ENCODE data around the gene IWS1.
"Not testable (repeated sequence)": the region's sequence is repeated elsewhere in the genome, so short reads cannot be mapped to it uniquely, and the experiment has no call there.

IWS1 gene

GRCh38 chr2:127561371-127561770 is 35.1 kb upstream of the IWS1 start:
- no peak for DNase-seq (ENCODE audit: low read depth in 1 of 2, low spot score in 1 of 2)

DNA sequence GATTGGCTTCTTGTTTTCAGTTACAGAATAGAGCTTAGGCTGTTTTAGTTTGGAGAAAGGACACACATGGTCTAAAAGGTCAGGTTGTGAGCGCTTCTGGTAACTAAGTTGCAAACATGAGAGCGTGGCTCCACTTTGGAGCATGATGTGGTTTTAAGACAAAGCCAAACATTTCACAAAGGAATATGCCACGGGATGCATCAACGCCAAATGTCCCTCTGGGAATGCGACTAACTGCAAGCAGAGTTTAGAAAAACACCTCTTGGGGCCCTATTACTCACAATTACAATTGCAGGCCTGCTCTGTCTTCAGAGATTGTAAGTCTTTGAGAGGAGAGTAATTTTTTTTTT is 34.6 kb upstream of the IWS1 start:
- DNase-seq (ENCODE audit: low read depth in 1 of 2, low spot score in 1 of 2): no peak

GRCh38 chr2:127560201-127560930 is 34.1 kb upstream of the IWS1 start:
- no peak for DNase-seq (ENCODE audit: low read depth in 1 of 2, low spot score in 1 of 2)

- no peak for DNase-seq (ENCODE audit: low read depth in 1 of 2, low spot score in 1 of 2)
Observed at GRCh38 chr2:127559454-127559853, 33.2 kb upstream of the IWS1 start.

GRCh38 chr2:127558911-127559310 is 32.6 kb upstream of the IWS1 start:
- DNase-seq (ENCODE audit: low read depth in 1 of 2, low spot score in 1 of 2): no peak

DNA sequence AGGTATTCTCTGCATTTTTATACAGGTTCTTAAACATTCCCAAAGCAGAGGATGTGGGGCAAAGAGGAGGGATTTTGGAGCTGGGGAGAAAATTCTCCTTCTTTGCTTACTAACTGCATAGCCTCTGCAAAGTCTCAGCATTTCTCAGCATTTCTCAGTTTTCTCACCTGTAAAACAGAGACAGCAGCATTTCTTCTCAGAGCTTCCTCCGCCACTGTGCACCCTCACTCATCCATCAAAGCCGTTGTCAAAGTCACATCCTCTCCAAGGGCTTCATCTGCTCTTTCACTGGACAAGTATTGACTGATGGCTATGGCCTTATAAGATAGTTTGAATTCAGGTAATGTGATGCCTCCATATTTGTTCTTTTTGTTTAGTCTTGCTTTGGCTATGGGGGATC is 26.6 kb upstream of the IWS1 start:
- no peak for DNase-seq (ENCODE audit: low read depth in 1 of 2, low spot score in 1 of 2)

DNA sequence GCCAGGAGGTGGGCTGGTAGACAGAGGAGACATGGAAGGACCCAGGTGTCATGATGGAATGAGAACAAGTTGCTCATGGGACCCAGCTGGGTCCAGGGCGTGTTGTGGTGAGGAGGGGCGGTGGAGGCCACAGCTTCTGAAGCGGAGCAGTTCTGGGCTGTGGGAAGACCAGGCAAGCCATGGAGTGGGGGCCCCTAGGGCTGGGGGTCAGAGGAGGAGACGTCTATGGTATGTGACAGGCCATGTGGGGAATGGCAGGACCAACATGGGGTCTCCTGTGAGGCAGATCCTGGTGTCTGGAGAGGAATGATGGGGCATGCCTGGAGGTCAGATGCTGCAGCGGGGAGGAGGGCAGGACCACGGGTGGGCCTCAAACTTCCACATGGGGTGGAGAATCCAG is 26.0 kb upstream of the IWS1 start:
- DNase-seq (ENCODE audit: low read depth in 1 of 2, low spot score in 1 of 2): no peak

DNA sequence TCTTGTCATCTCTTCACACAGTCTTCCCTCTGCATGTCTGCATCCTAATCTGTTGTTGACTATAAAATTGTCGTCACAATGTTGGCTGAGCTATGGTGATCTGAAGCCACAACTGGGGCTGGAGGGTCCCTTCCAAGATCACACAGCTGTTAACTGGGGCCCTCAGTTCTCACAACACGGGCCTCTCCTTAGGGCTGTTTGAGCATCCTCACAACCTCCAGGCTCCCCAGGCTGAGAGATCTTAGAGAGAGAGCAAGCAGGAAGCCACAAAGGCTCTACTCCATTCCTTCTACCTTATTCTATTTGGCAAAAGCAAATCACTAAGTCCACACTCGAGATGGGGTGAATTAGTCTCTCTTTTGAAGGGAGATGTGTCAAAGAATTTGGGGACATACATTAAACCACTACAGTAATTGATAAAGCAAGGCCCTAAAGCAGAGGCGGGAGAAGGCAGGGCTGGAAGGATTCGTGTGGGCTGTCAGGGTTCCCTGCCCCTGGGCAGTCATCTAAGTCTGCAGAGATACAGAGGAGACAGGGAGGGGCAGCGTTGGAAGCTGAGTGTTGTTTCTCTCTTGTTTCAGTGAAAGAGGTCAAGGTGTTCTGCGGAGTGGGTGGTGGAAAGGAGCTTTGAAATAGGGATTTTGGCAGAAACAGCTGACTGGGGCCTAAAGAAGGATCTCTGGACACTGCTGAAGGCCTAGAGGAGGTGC is 25.1 kb upstream of the IWS1 start:
- DNase-seq (ENCODE audit: low read depth in 1 of 2, low spot score in 1 of 2): no peak

GRCh38 chr2:127546797-127547196 is 20.5 kb upstream of the IWS1 start:
- no peak for DNase-seq (ENCODE audit: low read depth in 1 of 2, low spot score in 1 of 2)

DNA sequence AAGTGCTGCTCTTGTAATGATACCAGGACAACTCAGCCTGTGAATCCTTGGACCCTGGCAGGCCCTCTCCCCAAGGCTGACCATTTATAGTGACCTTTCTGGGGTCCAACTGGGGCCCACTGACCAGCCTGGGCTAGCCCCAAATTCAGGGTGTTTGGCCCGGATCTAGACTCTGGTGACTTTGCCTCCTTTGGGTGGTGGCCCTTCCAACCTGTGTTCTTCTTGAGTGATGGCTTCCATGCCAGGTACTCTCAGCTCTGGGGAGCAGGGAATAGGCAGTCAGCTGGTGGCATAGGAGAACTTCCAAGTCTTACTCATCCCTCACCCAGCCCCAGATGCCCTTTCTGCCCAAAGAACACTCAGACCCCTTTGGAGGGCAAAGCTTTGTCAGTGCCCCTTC is 19.5 kb upstream of the IWS1 start:
- DNase-seq (ENCODE audit: low read depth in 1 of 2, low spot score in 1 of 2): no peak

DNA sequence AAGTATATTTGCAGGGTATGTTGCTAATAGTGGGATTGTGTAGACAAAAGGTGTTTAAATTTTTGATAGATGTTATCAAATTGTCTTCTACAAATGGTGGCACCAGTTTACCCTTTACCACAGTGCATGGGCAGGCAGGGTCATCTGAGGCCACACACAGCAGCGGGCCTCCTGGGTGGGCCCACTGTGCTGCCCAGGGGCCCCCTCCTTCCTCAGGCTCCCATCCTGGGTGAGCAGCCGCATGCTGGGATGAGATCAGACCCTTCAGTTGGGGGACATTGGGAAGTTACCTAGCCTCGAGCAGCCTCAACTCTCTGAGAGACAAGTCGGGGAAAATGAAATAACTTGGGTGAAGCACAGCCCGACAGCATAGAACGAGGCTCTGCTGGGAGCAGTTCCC is 18.9 kb upstream of the IWS1 start:
- DNase-seq (ENCODE audit: low read depth in 1 of 2, low spot score in 1 of 2): no peak

DNA sequence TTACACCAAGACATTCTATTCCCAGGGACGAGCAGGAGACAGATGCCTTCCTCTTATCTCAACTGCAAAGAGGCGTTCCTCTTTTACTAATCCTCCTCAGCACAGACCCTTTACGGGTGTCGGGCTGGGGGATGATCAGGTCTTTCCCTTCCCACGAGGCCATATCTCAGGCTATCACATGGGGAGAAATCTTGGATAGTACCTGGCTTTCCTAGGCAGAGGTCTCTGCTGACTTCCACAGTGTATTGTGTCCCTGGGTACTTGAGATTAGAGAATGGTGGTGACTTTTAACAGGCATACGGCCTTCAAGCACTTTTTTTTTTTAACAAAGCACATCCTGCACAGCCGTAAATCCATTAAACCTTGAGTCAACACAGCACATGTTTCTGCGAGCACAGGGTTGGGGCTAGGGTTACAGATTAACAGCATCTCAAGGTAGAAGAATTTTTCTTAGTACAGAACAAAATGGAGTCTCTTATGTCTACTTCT is 16.8 kb upstream of the IWS1 start:
- not testable (repeated sequence) for DNase-seq (ENCODE audit: low read depth in 1 of 2, low spot score in 1 of 2)

DNA sequence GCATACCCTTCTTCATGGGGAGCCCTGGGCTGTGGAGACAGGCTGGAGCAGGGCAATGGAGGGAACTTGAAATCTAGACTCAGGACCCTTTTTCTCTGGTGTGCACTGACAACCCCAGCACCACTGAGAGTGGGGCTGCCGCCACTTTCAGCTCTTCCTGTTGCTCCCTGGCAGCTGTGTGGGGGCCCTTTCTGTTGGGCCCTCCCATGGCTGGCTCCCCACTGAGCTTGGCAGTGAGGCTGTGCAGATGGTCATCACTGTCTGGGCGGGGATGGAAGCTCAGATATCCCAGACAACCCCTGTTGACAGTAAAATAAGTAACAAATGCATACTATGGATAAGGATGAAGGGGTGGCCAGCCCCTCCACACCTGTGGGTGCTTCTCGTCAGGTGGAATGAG is 15.9 kb upstream of the IWS1 start:
- DNase-seq (ENCODE audit: low read depth in 1 of 2, low spot score in 1 of 2): no peak

GRCh38 chr2:127541809-127542208 is 15.5 kb upstream of the IWS1 start:
- no peak for DNase-seq (ENCODE audit: low read depth in 1 of 2, low spot score in 1 of 2)

DNA sequence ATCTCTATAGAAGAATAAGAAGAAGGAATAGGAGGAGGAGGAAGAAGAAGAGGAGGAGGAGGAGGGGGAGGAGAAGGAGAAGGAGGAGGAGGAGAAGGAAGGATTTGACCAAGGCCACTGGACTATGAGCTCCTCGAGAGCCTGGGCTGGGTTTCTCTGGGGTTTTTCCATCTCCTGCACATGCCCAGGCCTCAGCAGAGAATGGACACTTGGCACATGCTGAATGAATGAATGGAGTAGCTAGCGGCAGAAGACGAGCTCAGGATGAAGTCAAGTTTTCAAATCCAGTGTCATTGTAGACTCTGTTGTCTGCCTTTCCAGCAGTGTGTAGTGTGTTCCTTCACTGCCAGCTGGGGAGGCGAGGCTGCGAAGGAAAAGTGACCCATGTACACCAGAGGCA is 11.4 kb upstream of the IWS1 start:
- DNase-seq (ENCODE audit: low read depth in 1 of 2, low spot score in 1 of 2): no peak

DNA sequence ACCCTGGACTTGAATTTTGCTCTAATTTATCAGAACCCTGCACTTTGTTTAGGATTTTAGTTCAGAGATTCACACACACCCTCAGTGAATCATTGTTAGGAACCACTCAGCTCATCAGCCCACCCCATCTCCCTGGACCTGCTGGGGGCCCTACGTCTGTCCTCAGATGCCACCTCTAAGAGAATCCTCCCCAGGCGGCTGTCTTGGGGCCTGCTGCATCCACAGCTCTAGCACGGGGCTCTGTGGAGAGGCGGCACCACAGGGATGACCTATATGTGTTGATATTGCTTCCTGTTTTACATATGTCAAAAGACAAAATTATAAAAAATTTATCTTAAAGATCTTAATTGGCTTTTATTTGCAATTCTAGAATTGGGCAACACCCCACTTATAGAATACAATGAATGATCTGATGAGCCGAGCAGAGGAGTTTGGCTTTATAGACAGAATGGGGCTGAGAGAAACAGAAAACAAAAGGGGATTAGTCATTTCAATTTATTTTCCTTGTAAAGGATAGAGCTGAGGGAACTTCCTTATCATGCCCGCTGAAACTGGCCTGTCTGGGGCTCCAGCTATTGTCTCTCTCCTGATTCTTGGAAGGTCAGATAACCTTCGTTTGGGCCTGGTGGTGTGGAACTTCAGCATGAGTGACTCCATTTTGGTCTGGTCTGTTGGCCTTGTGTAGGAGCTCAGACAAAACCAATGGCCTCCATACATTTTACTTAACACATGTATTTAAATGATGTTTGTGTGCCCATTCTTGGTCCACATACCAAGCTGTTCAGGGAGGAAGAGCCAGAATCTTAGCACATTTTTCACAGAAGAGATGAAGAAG is 10.6 kb upstream of the IWS1 start:
- DNase-seq (ENCODE audit: low read depth in 1 of 2, low spot score in 1 of 2): no peak

DNA sequence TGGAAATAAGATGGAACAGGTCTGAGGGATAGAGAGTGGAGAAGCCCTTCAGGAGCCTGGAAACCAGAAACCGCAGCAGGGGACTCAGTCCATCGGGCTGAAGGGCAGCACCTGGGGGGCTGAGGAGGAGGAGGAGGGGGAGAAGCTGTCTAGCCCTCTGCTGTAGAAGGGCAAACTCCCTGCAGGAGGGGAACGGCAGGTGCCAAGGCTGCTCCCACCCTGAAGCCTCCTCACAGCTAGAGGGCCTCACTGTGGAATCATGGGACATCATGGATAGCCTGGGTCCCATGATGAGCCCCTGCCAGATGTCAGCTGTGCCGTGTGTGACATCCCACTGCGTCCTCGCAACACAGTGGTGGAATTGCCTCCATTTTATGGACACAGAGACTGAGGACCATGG is 9.6 kb upstream of the IWS1 start:
- DNase-seq (ENCODE audit: low read depth in 1 of 2, low spot score in 1 of 2): no peak

DNA sequence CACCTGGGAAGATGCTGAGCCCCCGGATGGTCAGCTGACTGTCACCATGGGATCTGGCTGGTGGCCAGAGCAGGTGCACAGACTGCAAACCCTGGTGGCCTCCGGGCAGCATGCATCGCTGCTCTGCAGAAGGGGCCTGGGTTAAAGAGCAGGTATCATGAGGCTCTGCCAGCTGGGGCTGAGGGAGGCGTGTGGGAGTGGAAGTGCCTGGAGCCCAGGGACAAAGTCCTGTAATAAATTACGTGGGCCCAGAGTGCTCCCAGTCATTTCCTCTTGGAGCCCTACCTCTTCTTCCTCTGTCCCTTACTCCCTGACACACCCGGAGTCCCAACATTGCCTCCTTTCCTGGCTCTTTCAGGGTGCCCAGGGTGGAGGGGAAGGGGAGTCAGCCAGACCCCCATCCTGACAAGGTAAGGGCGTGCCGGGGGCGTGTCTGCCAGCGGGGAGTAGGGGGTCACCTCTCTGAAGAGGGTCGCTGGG is 9.2 kb upstream of the IWS1 start, which contains the start of gene MYO7B:
MYO7B (plus strand) TSS at position 262 of the 480 bp plus-strand sequence. CDS start 24,040 bp downstream, outside the sequence.
- DNase-seq (ENCODE audit: low read depth in 1 of 2, low spot score in 1 of 2): no peak

DNA sequence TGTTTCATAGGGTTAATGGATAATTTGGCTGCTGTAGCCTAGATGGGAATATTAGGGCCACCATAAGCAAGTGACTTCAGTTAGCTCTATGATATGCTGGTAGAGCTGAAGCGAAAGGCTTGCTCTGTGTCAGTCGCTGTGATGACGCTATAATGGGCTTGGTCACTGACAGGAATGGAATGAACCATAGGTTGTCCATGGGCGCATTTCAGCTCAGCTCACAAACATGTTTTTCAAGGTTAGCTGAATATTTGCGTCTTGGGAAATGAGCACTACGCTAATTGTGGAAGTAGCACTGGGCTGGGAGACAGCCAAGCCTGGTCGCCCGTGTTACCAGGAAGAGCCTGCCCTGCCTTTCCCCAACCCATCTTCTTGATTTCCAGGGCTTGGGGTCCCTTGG is 6.0 kb upstream of the IWS1 start:
- DNase-seq (ENCODE audit: low read depth in 1 of 2, low spot score in 1 of 2): no peak

DNA sequence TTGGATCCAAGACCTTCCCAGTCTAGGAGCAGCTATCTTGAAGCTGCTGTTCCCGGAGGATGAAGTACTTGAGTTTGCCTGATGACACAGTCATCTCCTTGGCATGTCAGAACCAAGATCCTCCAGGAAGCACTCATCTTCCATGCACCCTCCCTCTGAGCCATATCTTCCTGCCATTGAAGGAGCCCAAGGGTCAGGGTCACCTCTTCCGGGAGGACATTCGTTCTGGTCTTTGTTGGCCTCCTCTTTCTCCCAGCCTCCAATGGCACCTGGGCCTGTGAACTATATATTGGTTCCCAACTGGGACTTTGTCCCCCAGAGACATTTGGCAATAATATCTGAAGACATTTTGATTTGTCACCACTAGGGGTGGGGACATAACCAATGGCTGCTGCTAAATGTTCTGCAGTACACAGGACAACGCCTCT is 4.9 kb upstream of the IWS1 start:
- no peak for DNase-seq (ENCODE audit: low read depth in 1 of 2, low spot score in 1 of 2)

DNA sequence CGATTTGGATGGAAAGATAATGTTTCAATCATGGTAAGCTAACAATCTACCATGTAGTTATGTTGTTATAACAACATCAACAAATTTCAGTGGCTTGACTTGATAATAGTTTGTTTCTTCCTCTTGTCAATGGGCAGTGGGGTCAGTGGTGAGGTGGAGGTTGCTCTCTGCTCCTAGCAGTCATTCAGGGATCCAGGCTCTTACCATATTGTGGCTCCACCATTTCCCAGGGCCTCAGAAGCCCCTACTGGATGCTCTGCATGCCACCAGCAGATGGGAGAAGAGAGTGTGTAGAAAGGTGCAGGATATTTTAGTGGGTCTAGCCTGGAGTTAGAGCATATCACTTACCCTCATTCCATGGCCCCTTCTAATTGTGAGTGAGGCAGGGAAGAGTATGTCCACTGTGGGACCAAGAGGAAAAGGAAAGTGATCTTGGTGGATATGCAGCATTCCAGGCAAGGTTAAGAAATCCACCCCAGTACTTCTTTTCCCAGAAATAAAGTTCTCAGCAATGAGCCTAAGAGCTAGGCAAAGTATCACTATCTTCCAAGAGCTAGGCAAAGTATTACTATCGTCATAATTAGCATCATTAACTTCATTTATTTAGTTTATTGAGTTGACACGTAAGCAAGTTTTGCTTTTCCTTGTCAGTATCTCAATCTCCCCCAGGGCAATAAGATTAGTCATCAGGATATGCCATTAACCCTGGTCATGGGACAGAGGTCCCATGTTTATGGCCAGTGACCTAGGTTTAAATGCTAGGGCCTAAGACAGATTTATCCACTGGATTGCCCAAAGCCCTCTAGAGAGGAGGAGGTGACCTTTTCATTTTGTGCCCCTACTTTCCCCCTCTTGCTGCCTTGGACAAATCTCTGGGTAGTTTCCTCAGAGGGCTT is 4.2 kb upstream of the IWS1 start:
- no peak for DNase-seq (ENCODE audit: low read depth in 1 of 2, low spot score in 1 of 2)
